ENCODE data around the gene OR2T3.
"Not testable (repeated sequence)": the region's sequence is repeated elsewhere in the genome, so short reads cannot be mapped to it uniquely, and the experiment has no call there.

Gene OR2T3

GRCh38 chr1:248473051-248473450, at the start of gene OR2T3:
OR2T3 (plus strand) TSS chr1:248473351; CDS start chr1:248473351, 0 bp downstream.
- in situ Hi-C loops (cut with HindIII; ENCODE audit: low sequenced_read_pairs): not testable (repeated sequence)

GRCh38 chr1:248427526-248428191, 45.5 kb upstream of the OR2T3 start:
- in situ Hi-C loops (cut with HindIII; ENCODE audit: low sequenced_read_pairs): not testable (repeated sequence)

GRCh38 chr1:248428192-248428533, 45.0 kb upstream of the OR2T3 start:
- in situ Hi-C loops (cut with HindIII; ENCODE audit: low sequenced_read_pairs): not testable (repeated sequence)

GRCh38 chr1:248431683-248432082, 41.5 kb upstream of the OR2T3 start:
- in situ Hi-C loops (cut with HindIII; ENCODE audit: low sequenced_read_pairs): not testable (repeated sequence)

GRCh38 chr1:248432201-248432600, 41.0 kb upstream of the OR2T3 start:
- in situ Hi-C loops (cut with HindIII; ENCODE audit: low sequenced_read_pairs): not testable (repeated sequence)

GRCh38 chr1:248433811-248434415, 39.2 kb upstream of the OR2T3 start:
- in situ Hi-C loops (cut with HindIII; ENCODE audit: low sequenced_read_pairs): not testable (repeated sequence)

GRCh38 chr1:248434913-248435312, 38.2 kb upstream of the OR2T3 start:
- in situ Hi-C loops (cut with HindIII; ENCODE audit: low sequenced_read_pairs): not testable (repeated sequence)

GRCh38 chr1:248436303-248436702, 36.8 kb upstream of the OR2T3 start:
- in situ Hi-C loops (cut with HindIII; ENCODE audit: low sequenced_read_pairs): not testable (repeated sequence)

GRCh38 chr1:248438668-248439067, 34.5 kb upstream of the OR2T3 start:
- in situ Hi-C loops (cut with HindIII; ENCODE audit: low sequenced_read_pairs): not testable (repeated sequence)

GRCh38 chr1:248439283-248439682, 33.9 kb upstream of the OR2T3 start:
- in situ Hi-C loops (cut with HindIII; ENCODE audit: low sequenced_read_pairs): not testable (repeated sequence)

GRCh38 chr1:248442500-248443277, 30.5 kb upstream of the OR2T3 start:
- in situ Hi-C loops (cut with HindIII; ENCODE audit: low sequenced_read_pairs): not testable (repeated sequence)

GRCh38 chr1:248444603-248445002, 28.5 kb upstream of the OR2T3 start:
- in situ Hi-C loops (cut with HindIII; ENCODE audit: low sequenced_read_pairs): not testable (repeated sequence)

- in situ Hi-C loops (cut with HindIII; ENCODE audit: low sequenced_read_pairs): not testable (repeated sequence)
These were observed 27.8 kb upstream of the OR2T3 start, which contains the start of gene OR2T2 for GRCh38 chr1:248445399-248445798. OR2T2 (plus strand) TSS chr1:248445637; CDS start chr1:248452798, 7,161 bp downstream.

- in situ Hi-C loops (cut with HindIII; ENCODE audit: low sequenced_read_pairs): not testable (repeated sequence)
These were observed 24.6 kb upstream of the OR2T3 start for GRCh38 chr1:248448409-248449074.

- in situ Hi-C loops (cut with HindIII; ENCODE audit: low sequenced_read_pairs): not testable (repeated sequence)
These were observed 23.2 kb upstream of the OR2T3 start for GRCh38 chr1:248449821-248450465.

- in situ Hi-C loops (cut with HindIII; ENCODE audit: low sequenced_read_pairs): not testable (repeated sequence)
These were observed 22.5 kb upstream of the OR2T3 start for GRCh38 chr1:248450466-248451145.

GRCh38 chr1:248453619-248454018, 19.5 kb upstream of the OR2T3 start:
- in situ Hi-C loops (cut with HindIII; ENCODE audit: low sequenced_read_pairs): not testable (repeated sequence)

- in situ Hi-C loops (cut with HindIII; ENCODE audit: low sequenced_read_pairs): not testable (repeated sequence)
These were observed 18.1 kb upstream of the OR2T3 start for GRCh38 chr1:248455045-248455444.

- in situ Hi-C loops (cut with HindIII; ENCODE audit: low sequenced_read_pairs): not testable (repeated sequence)
These were observed 16.5 kb upstream of the OR2T3 start for GRCh38 chr1:248456635-248457034.

GRCh38 chr1:248459117-248459516, 14.0 kb upstream of the OR2T3 start:
- in situ Hi-C loops (cut with HindIII; ENCODE audit: low sequenced_read_pairs): not testable (repeated sequence)

Measured in DLD1 (cell line).